ENCODE results near the gene MLLT10.

- TF ChIP-seq EP300 (IDR thresholded peaks at IDR 0.05) (no peak), POLR2A (IDR thresholded peaks at IDR 0.05) (no peak)
- TF ChIP-seq, protein P1, sequence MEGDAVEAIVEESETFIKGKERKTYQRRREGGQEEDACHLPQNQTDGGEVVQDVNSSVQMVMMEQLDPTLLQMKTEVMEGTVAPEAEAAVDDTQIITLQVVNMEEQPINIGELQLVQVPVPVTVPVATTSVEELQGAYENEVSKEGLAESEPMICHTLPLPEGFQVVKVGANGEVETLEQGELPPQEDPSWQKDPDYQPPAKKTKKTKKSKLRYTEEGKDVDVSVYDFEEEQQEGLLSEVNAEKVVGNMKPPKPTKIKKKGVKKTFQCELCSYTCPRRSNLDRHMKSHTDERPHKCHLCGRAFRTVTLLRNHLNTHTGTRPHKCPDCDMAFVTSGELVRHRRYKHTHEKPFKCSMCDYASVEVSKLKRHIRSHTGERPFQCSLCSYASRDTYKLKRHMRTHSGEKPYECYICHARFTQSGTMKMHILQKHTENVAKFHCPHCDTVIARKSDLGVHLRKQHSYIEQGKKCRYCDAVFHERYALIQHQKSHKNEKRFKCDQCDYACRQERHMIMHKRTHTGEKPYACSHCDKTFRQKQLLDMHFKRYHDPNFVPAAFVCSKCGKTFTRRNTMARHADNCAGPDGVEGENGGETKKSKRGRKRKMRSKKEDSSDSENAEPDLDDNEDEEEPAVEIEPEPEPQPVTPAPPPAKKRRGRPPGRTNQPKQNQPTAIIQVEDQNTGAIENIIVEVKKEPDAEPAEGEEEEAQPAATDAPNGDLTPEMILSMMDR (IDR thresholded peaks at IDR 0.05), result no peak
Measured at GRCh38 chr10:21556527-21556926, 22.5 kb downstream of the MLLT10 start.

All from ovary (tissue), 3 donors.